SK-N-SH (cell line): ENCODE results near the gene SUN2. TPM values are rescaled to one million over a fixed set of nuclear protein-coding genes. Genes with fewer than 3 reads are reported as not detected.

Experiments used
- CTCF ChIA-PET: fragments of 300-600, 350-600 bp; formaldehyde crosslinking; extraction: SDS; loops from one replicate; lab custom pipeline; 2021; lab: Yijun Ruan, JAX
- POLR2A ChIA-PET: fragments of 350-600 bp; sonication (Branson Sonifier 250); formaldehyde crosslinking; extraction: SDS; loops from one replicate; lab custom pipeline; 2020; ENCODE audit warnings: antibody characterized with exemption, inconsistent platforms; lab: Yijun Ruan, JAX
- DNase-seq: peaks from one replicate; pipeline ENCODE4 v3.0.0; 2012
- H2AFZ ChIP-seq: fragments of 200-600 bp; sonication (generic); 2 replicates; pipeline ENCODE4 v1.8.1; 2016; ENCODE audit warnings: antibody characterized with exemption, mild to moderate bottlenecking, low read depth
- H3F3A ChIP-seq: fragments of 200-600 bp; sonication (generic); replicated peaks from 2 replicates; pipeline ENCODE3; 2016; ENCODE audit warnings: antibody characterized with exemption, mild to moderate bottlenecking; ENCODE audit not compliant: insufficient read depth
- H3K27ac ChIP-seq, 2 experiments: fragments of 200-500 bp in 1 of 2; fragments of 200-600 bp in 1 of 2; sonication (Bioruptor generic) in 1 of 2; sonication (generic), shearing (Covaris generic) in 1 of 2; 2 replicates each; pipeline versions ENCODE4 v1.5.1 to v1.6.1; 2014 to 2016; ENCODE audit warnings: low read depth in 2 of 2, inconsistent platforms in 1 of 2, low read length in 1 of 2, mild to moderate bottlenecking in 1 of 2, mixed read lengths in 1 of 2
- H3K27me3 ChIP-seq: fragments of 200-600 bp; sonication (generic), shearing (Covaris generic); 2 replicates; pipeline ENCODE4 v1.6.1; 2016; ENCODE audit warnings: mixed run types; ENCODE audit not compliant: insufficient read depth
- H3K36me3 ChIP-seq, 2 experiments: fragments of 200-500 bp in 1 of 2; fragments of 200-600 bp in 1 of 2; sonication (Bioruptor generic) in 1 of 2; sonication (generic) in 1 of 2; replicated peaks in 1 of 2; 2 replicates each; pipeline versions ENCODE3 to v1.5.1; 2014 to 2016; ENCODE audit warnings: low read length in 1 of 2, mild to moderate bottlenecking in 1 of 2; ENCODE audit not compliant: insufficient read depth in 2 of 2, control insufficient read depth in 1 of 2
- H3K4me1 ChIP-seq, 2 experiments: fragments of 200-500 bp in 1 of 2; fragments of 200-600 bp in 1 of 2; sonication (Bioruptor generic) in 1 of 2; sonication (generic), shearing (Covaris generic) in 1 of 2; 2 replicates each; pipeline versions ENCODE4 v1.5.1 to v1.6.1; 2014 to 2016; ENCODE audit warnings: low read depth in 1 of 2, low read length in 1 of 2, mixed run types in 1 of 2; ENCODE audit not compliant: insufficient read depth in 2 of 2, control insufficient read depth in 1 of 2
- H3K4me2 ChIP-seq: fragments of 200-600 bp; sonication (generic), shearing (Covaris generic); 2 replicates; pipeline ENCODE4 v1.6.1; 2017; ENCODE audit warnings: mixed run types
- H3K4me3 ChIP-seq, 2 experiments: fragments of 200-500 bp in 1 of 2; fragments of 200-600 bp in 1 of 2; sonication (Bioruptor generic) in 1 of 2; sonication (generic), shearing (Covaris generic) in 1 of 2; 2 replicates each; pipeline versions ENCODE4 v1.5.1 to v1.8.1; 2014 to 2016; ENCODE audit warnings: low read depth in 2 of 2, inconsistent platforms in 1 of 2, low read length in 1 of 2, mild to moderate bottlenecking in 1 of 2, mixed read lengths in 1 of 2, moderate library complexity in 1 of 2
- H3K79me2 ChIP-seq: fragments of 200-600 bp; sonication (generic); 2 replicates; pipeline ENCODE4 v1.8.1; 2017; ENCODE audit warnings: mild to moderate bottlenecking; ENCODE audit not compliant: insufficient read depth
- H3K9ac ChIP-seq: fragments of 200-600 bp; sonication (generic); 2 replicates; pipeline ENCODE4 v1.6.1; 2017; ENCODE audit warnings: mixed run types
- H3K9me2 ChIP-seq: fragments of 200-600 bp; sonication (generic); 2 replicates; pipeline ENCODE4 v1.6.1; 2017; ENCODE audit warnings: mixed run types
- H3K9me3 ChIP-seq: fragments of 200-600 bp; sonication (generic); 2 replicates; pipeline ENCODE4 v1.6.1; 2017; ENCODE audit warnings: mixed run types, mild to moderate bottlenecking, moderate library complexity
- H4K20me1 ChIP-seq: fragments of 200-600 bp; sonication (generic); 2 replicates; pipeline ENCODE4 v1.6.1; 2017; ENCODE audit warnings: mild to moderate bottlenecking, mixed run types; ENCODE audit not compliant: insufficient read depth
- FOSL2 ChIP-seq: IDR thresholded peaks from 2 replicates; pipeline ENCODE4 v1.4.0; 2012; ENCODE audit warnings: low read depth, mild to moderate bottlenecking, moderate library complexity, borderline replicate concordance
- FOXJ3 ChIP-seq: sonication (generic); formaldehyde crosslinking; IDR thresholded peaks from 2 replicates; pipeline ENCODE4 v1.5.1; 2020; ENCODE audit warnings: mild to moderate bottlenecking, missing genetic modification reagents
- GABPA ChIP-seq: IDR thresholded peaks from 2 replicates; pipeline ENCODE4 v1.4.0; 2012; ENCODE audit warnings: low read depth, mild to moderate bottlenecking
- MXI1 ChIP-seq: IDR thresholded peaks from 2 replicates; pipeline ENCODE4 v1.6.1; 2012; ENCODE audit warnings: mild to moderate bottlenecking, low read depth, low read length, improper control_type of control experiment
- NFIC ChIP-seq: IDR thresholded peaks from 2 replicates; pipeline ENCODE4 v1.4.0; 2012; ENCODE audit warnings: borderline replicate concordance
- NRF1 ChIP-seq: IDR thresholded peaks from 2 replicates; pipeline ENCODE4 v1.6.1; 2012; ENCODE audit warnings: low read depth, mild to moderate bottlenecking, low read length
- POLR2AphosphoS5 ChIP-seq: IDR thresholded peaks from 2 replicates; pipeline ENCODE4 v1.6.1; 2012; ENCODE audit warnings: low read depth, low read length
- RCOR1 ChIP-seq: fragments of 150-350 bp; IDR thresholded peaks from 2 replicates; pipeline ENCODE4 v1.6.1; 2017; ENCODE audit warnings: antibody characterized with exemption, low read length
- TAF1 ChIP-seq: IDR thresholded peaks from 2 replicates; pipeline ENCODE4 v1.6.1; 2012; ENCODE audit warnings: low read depth, mild to moderate bottlenecking, low read length, moderate library complexity, borderline replicate concordance
- TCF12 ChIP-seq: IDR thresholded peaks from 2 replicates; pipeline ENCODE4 v1.4.0; 2012
- TEAD4 ChIP-seq: IDR thresholded peaks from 2 replicates; pipeline ENCODE4 v1.4.0; 2012; ENCODE audit warnings: mild to moderate bottlenecking, borderline replicate concordance; ENCODE audit not compliant: insufficient read depth
- WGBS: methylation state at CpG from one replicate; pipeline ENCODE4 v1.1.6; 2017; ENCODE audit warnings: low lambda C conversion rate; 5-methylcytosine and 5-hydroxymethylcytosine counted together
- polyA plus RNA-seq, 3 experiments: library from polyadenylated mRNA; depleted of rRNA; stranded (reverse); fragments of >200 nt; gene quantifications; 2 replicates each; pipeline ENCODE4 v1.2.3, GENCODE V29; 2012
- TF ChIP-seq, protein P1 (sequence below): IDR thresholded peaks from 2 replicates; pipeline ENCODE4 v1.4.0; 2012; ENCODE audit warnings: low read depth, borderline replicate concordance
- TF ChIP-seq, protein P2 (sequence below): IDR thresholded peaks from 2 replicates; pipeline ENCODE4 v1.4.0; 2012; ENCODE audit warnings: low read depth, borderline replicate concordance
- TF ChIP-seq, protein P3 (sequence below): IDR thresholded peaks from 2 replicates; pipeline ENCODE4; 2012
- TF ChIP-seq, protein P4 (sequence below): fragments of 200-600 bp; sonication (generic); IDR thresholded peaks from 2 replicates; pipeline ENCODE4 v1.6.1; 2017; ENCODE audit warnings: antibody characterized with exemption, mild to moderate bottlenecking, moderate library complexity

Gene SUN2
- polyA plus RNA-seq, 1 of the 3 experiments (the other 2 are of a cell fraction) = 10.2 TPM

DNA sequence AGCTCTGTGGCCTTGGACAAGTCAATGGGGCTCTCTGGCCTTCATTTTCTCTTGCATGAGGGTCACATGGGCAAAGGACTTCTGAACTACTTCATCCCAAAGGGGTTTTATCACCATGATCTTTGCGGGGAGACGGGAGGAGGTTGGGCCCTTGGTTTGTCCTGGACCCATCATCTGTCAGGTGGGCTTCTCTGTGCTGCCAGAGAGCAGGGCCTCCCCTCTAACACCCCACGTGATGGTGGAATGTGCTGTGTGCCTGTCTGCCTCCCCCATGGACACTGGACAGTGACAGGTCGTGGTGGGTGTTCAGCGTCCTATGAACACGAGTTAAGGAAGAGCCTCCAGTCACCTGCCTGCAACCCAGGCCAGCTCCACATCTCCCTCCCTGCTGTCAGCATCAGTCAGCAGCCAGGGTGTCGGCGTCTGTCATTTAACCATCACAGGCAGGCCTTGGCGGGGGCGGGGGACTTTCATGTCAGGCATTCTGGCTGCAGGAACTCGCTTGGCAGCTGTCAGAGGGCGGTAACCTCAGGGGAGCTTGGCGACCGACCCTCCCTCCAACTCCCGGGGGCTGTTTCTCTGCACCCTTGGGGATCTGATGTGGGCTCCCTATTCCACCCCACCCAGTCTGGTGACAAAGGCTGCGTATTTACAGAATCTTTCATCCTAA lies 2.6 kb upstream of the SUN2 start:
- Histone ChIP-seq H3K4me2 (no peak overlapping the region), H3F3A (no peaks in the 10 kb centered on the region), H4K20me1 (no peaks in the 10 kb centered on the region), H3K27me3 (no peaks in the 10 kb centered on the region), H3K9me3 (no peaks in the 10 kb centered on the region), H3K9ac (no peak overlapping the region), H2AFZ (no peak overlapping the region), H3K9me2 (no peaks in the 10 kb centered on the region), H3K36me3 (no peaks in the 10 kb centered on the region), H3K79me2 (peaks cover 8% of the 10 kb centered on the region), H3K4me1 (peaks cover 0 to 16% of the 10 kb centered on the region in 2 experiments; a peak in 1 of 4 replicates), H3K4me3 (no peak overlapping the region), H3K27ac (no peak overlapping the region)
- POLR2A ChIA-PET = no interaction called here
- WGBS = 96% methylated on average over 8 of the region's 16 CpGs
- TF ChIP-seq TEAD4 = no peak
- no peak for TF ChIP-seq FOXJ3
- TF ChIP-seq, protein P1, sequence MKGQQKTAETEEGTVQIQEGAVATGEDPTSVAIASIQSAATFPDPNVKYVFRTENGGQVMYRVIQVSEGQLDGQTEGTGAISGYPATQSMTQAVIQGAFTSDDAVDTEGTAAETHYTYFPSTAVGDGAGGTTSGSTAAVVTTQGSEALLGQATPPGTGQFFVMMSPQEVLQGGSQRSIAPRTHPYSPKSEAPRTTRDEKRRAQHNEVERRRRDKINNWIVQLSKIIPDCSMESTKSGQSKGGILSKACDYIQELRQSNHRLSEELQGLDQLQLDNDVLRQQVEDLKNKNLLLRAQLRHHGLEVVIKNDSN = no peak
- TF ChIP-seq RCOR1 = no peak
- no peak for TF ChIP-seq TAF1
- TF ChIP-seq FOSL2 = no peak
- TF ChIP-seq, protein P2, sequence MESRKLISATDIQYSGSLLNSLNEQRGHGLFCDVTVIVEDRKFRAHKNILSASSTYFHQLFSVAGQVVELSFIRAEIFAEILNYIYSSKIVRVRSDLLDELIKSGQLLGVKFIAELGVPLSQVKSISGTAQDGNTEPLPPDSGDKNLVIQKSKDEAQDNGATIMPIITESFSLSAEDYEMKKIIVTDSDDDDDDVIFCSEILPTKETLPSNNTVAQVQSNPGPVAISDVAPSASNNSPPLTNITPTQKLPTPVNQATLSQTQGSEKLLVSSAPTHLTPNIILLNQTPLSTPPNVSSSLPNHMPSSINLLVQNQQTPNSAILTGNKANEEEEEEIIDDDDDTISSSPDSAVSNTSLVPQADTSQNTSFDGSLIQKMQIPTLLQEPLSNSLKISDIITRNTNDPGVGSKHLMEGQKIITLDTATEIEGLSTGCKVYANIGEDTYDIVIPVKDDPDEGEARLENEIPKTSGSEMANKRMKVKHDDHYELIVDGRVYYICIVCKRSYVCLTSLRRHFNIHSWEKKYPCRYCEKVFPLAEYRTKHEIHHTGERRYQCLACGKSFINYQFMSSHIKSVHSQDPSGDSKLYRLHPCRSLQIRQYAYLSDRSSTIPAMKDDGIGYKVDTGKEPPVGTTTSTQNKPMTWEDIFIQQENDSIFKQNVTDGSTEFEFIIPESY = no peak
- TF ChIP-seq, protein P3, sequence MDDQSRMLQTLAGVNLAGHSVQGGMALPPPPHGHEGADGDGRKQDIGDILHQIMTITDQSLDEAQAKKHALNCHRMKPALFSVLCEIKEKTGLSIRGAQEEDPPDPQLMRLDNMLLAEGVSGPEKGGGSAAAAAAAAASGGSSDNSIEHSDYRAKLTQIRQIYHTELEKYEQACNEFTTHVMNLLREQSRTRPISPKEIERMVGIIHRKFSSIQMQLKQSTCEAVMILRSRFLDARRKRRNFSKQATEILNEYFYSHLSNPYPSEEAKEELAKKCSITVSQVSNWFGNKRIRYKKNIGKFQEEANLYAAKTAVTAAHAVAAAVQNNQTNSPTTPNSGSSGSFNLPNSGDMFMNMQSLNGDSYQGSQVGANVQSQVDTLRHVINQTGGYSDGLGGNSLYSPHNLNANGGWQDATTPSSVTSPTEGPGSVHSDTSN = no peak
- no peak for TF ChIP-seq NFIC
- no peak for TF ChIP-seq GABPA
- no peak for TF ChIP-seq TCF12
- no peak for TF ChIP-seq MXI1
- TF ChIP-seq POLR2AphosphoS5 = no peak
- TF ChIP-seq, protein P4, sequence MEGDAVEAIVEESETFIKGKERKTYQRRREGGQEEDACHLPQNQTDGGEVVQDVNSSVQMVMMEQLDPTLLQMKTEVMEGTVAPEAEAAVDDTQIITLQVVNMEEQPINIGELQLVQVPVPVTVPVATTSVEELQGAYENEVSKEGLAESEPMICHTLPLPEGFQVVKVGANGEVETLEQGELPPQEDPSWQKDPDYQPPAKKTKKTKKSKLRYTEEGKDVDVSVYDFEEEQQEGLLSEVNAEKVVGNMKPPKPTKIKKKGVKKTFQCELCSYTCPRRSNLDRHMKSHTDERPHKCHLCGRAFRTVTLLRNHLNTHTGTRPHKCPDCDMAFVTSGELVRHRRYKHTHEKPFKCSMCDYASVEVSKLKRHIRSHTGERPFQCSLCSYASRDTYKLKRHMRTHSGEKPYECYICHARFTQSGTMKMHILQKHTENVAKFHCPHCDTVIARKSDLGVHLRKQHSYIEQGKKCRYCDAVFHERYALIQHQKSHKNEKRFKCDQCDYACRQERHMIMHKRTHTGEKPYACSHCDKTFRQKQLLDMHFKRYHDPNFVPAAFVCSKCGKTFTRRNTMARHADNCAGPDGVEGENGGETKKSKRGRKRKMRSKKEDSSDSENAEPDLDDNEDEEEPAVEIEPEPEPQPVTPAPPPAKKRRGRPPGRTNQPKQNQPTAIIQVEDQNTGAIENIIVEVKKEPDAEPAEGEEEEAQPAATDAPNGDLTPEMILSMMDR = no peak
- no peak for TF ChIP-seq NRF1
- no peak for DNase-seq
- CTCF ChIA-PET = interaction anchor here (1.2 to 1.6 kb wide), 2 partner anchors 11 to 112 kb away, joined by 4 to 5 read pairs; no protein-coding TSS in a partner anchor
